MG63 (cell line): ENCODE measurements around the gene MUC21. TPM values are rescaled to one million over a fixed set of nuclear protein-coding genes. Genes with fewer than 3 reads are reported as not detected.
"Not testable (repeated sequence)": the region's sequence is repeated elsewhere in the genome, so short reads cannot be mapped to it uniquely, and the experiment has no call there.

Experiments
- DNase-seq: peaks from one replicate; pipeline ENCODE4 v3.0.0-alpha.2; 2020
- H3K27me3 ChIP-seq: fragments of 250-450 bp; sonication (Bioruptor Pico); 2 replicates; pipeline ENCODE4 v1.5.1; 2020; ENCODE audit warnings: mild to moderate bottlenecking, moderate library complexity
- H3K36me3 ChIP-seq: fragments of 250-450 bp; sonication (Bioruptor Pico); 2 replicates; pipeline ENCODE4 v1.5.1; 2020; ENCODE audit warnings: mild to moderate bottlenecking, moderate library complexity
- H3K4me3 ChIP-seq: fragments of 250-450 bp; sonication (Bioruptor Pico); 2 replicates; pipeline ENCODE4 v1.5.1; 2020; ENCODE audit warnings: mild to moderate bottlenecking, moderate library complexity
- H3K9me3 ChIP-seq: fragments of 250-450 bp; sonication (Bioruptor Pico); 2 replicates; pipeline ENCODE4 v1.5.1; 2020; ENCODE audit warnings: mild to moderate bottlenecking, moderate library complexity
- total RNA-seq: library from RNA; depleted of rRNA; stranded (reverse); fragments of >200 nt; shearing (Covaris generic); gene quantifications from 2 replicates; pipeline ENCODE4 v1.2.3, GENCODE V29; 2014; ENCODE audit warnings: low replicate concordance

The MUC21 gene
- total RNA-seq, 1 experiment from 2014 or later = not detected

GRCh38 chr6:30997301-30997700 lies 13.8 kb downstream of the MUC21 start:
- no peak for DNase-seq
- Histone ChIP-seq H3K27me3 (no peaks in the 10 kb centered on the region), H3K4me3 (no peak overlapping the region), H3K36me3 (no peaks in the 10 kb centered on the region), H3K9me3 (no peaks in the 10 kb centered on the region)

GRCh38 chr6:30998785-30999184 lies 15.3 kb downstream of the MUC21 start:
- Histone ChIP-seq H3K36me3 (no peaks in the 10 kb centered on the region), H3K4me3 (no peak overlapping the region), H3K9me3 (no peaks in the 10 kb centered on the region), H3K27me3 (no peaks in the 10 kb centered on the region)
- no peak for DNase-seq

GRCh38 chr6:31000067-31000860 lies 16.7 kb downstream of the MUC21 start:
- H3K36me3 ChIP-seq, DNase-seq, H3K9me3 ChIP-seq, H3K27me3 ChIP-seq, H3K4me3 ChIP-seq: not testable (repeated sequence)

- Histone ChIP-seq H3K4me3 (no peak overlapping the region), H3K36me3 (no peaks in the 10 kb centered on the region), H3K27me3 (no peaks in the 10 kb centered on the region), H3K9me3 (no peaks in the 10 kb centered on the region)
- DNase-seq = no peak
Observed at GRCh38 chr6:31001281-31001888, 17.9 kb downstream of the MUC21 start.

GRCh38 chr6:31002471-31002870 lies 19.0 kb downstream of the MUC21 start:
- H3K27me3 ChIP-seq = no peaks in the 10 kb centered on the region
- no peak for DNase-seq
- H3K9me3 ChIP-seq = no peaks in the 10 kb centered on the region
- H3K4me3 ChIP-seq = no peak overlapping the region
- no peaks in the 10 kb centered on the region for H3K36me3 ChIP-seq

- no peak for DNase-seq
- H3K4me3 ChIP-seq = no peak overlapping the region
- no peaks in the 10 kb centered on the region for H3K36me3 ChIP-seq
- no peaks in the 10 kb centered on the region for H3K27me3 ChIP-seq
- H3K9me3 ChIP-seq = no peaks in the 10 kb centered on the region
Observed at GRCh38 chr6:31004794-31005193, 21.3 kb downstream of the MUC21 start.

- Histone ChIP-seq H3K4me3 (no peak overlapping the region), H3K9me3 (no peaks in the 10 kb centered on the region), H3K36me3 (no peaks in the 10 kb centered on the region), H3K27me3 (no peaks in the 10 kb centered on the region)
- no peak for DNase-seq
Observed at GRCh38 chr6:31005249-31006020, 21.9 kb downstream of the MUC21 start.

- Histone ChIP-seq H3K9me3 (no peaks in the 10 kb centered on the region), H3K36me3 (no peaks in the 10 kb centered on the region), H3K27me3 (no peaks in the 10 kb centered on the region), H3K4me3 (no peak overlapping the region)
- peak; percentile 32 for DNase-seq
Observed at GRCh38 chr6:31007694-31008093, 24.2 kb downstream of the MUC21 start.

- Histone ChIP-seq H3K27me3 (no peaks in the 10 kb centered on the region), H3K9me3 (no peaks in the 10 kb centered on the region), H3K36me3 (no peaks in the 10 kb centered on the region), H3K4me3 (no peak overlapping the region)
- DNase-seq = no peak
Observed at GRCh38 chr6:31008165-31008564, 24.6 kb downstream of the MUC21 start.

GRCh38 chr6:31009731-31010130 lies 26.2 kb downstream of the MUC21 start:
- no peaks in the 10 kb centered on the region for H3K36me3 ChIP-seq
- no peaks in the 10 kb centered on the region for H3K27me3 ChIP-seq
- no peaks in the 10 kb centered on the region for H3K9me3 ChIP-seq
- no peak for DNase-seq
- no peak overlapping the region for H3K4me3 ChIP-seq

- Histone ChIP-seq H3K9me3 (no peaks in the 10 kb centered on the region), H3K4me3 (no peak within 1 kb of the TSS), H3K36me3 (no peaks in the 10 kb centered on the region), H3K27me3 (no peaks in the 10 kb centered on the region)
- peak; percentile 23 for DNase-seq
Observed at GRCh38 chr6:31010393-31011060, 27.0 kb downstream of the MUC21 start, which contains the start of gene MUC22. TSS of gene MUC22 (plus strand) at chr6:31010474. CDS start at chr6:31010707, 233 bp downstream.

GRCh38 chr6:31011153-31011552 lies 27.6 kb downstream of the MUC21 start:
- DNase-seq = no peak
- no peaks in the 10 kb centered on the region for H3K36me3 ChIP-seq
- H3K9me3 ChIP-seq = no peaks in the 10 kb centered on the region
- no peaks in the 10 kb centered on the region for H3K27me3 ChIP-seq
- no peak overlapping the region for H3K4me3 ChIP-seq

GRCh38 chr6:31016659-31017299 lies 33.3 kb downstream of the MUC21 start:
- no peak for DNase-seq
- no peak overlapping the region for H3K4me3 ChIP-seq

GRCh38 chr6:31017436-31017835 lies 33.9 kb downstream of the MUC21 start:
- not testable (repeated sequence) for H3K9me3 ChIP-seq, H3K36me3 ChIP-seq, H3K4me3 ChIP-seq, H3K27me3 ChIP-seq, DNase-seq

More at GRCh38 chr6:31016659-31017299, 33.3 kb downstream of the MUC21 start:
- Histone ChIP-seq H3K36me3 (no peaks in the 10 kb centered on the region), H3K9me3 (no peaks in the 10 kb centered on the region), H3K27me3 (no peaks in the 10 kb centered on the region)

- H3K9me3 ChIP-seq = no peaks in the 10 kb centered on the region
- no peak overlapping the region for H3K4me3 ChIP-seq
- no peaks in the 10 kb centered on the region for H3K27me3 ChIP-seq
- no peak for DNase-seq
- no peaks in the 10 kb centered on the region for H3K36me3 ChIP-seq
Observed at GRCh38 chr6:31020057-31020456, 36.5 kb downstream of the MUC21 start.

GRCh38 chr6:31020631-31021255 lies 37.2 kb downstream of the MUC21 start:
- not testable (repeated sequence) for H3K4me3 ChIP-seq, H3K9me3 ChIP-seq, H3K27me3 ChIP-seq, DNase-seq, H3K36me3 ChIP-seq
